ENCODE measurements around the gene ALK. TPM values are rescaled to one million over a fixed set of nuclear protein-coding genes. Genes with fewer than 3 reads are reported as not detected.

Gene ALK
- polyA plus RNA-seq, 3 donors = not detected

DNA sequence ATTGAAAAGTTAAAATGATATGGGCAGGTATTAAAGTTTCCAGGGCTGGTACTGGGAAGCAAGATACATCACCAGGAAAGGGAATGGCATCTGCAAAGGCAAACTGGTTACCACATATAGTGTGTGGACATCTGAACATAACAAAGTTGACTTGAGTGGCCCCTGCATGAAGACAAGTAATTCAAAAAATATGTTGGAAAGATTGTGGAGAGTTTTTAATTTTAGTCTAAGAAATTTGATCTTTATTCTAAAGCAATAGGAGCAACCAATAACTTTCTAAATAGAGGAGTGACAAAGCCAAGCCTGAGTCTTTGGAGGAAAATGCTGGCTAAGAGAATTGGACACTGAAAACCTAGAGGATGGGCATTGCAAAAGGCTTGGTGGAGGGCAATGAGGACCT, 278.2 kb downstream of the ALK start:
- Mint-ChIP-seq H3K4me3 (no peak overlapping the region), H3K27ac (no peak overlapping the region), H3K4me1 (no peaks in the 10 kb centered on the region), H3K9me3 (peaks cover 0 to 6% (median 2%) of the 10 kb centered on the region in 7 donors), H3K27me3 (ENCODE audit: low read depth in 3 of 3) (peaks cover 0 to 3% (median 1%) of the 10 kb centered on the region in 3 donors), H3K36me3 (no peaks in the 10 kb centered on the region)
- H3K4me2 ChIP-seq (replicated peaks; ENCODE audit: extremely low read depth, low read length, poor library complexity, severe bottlenecking) = no peak overlapping the region
- TF ChIP-seq, protein P1, sequence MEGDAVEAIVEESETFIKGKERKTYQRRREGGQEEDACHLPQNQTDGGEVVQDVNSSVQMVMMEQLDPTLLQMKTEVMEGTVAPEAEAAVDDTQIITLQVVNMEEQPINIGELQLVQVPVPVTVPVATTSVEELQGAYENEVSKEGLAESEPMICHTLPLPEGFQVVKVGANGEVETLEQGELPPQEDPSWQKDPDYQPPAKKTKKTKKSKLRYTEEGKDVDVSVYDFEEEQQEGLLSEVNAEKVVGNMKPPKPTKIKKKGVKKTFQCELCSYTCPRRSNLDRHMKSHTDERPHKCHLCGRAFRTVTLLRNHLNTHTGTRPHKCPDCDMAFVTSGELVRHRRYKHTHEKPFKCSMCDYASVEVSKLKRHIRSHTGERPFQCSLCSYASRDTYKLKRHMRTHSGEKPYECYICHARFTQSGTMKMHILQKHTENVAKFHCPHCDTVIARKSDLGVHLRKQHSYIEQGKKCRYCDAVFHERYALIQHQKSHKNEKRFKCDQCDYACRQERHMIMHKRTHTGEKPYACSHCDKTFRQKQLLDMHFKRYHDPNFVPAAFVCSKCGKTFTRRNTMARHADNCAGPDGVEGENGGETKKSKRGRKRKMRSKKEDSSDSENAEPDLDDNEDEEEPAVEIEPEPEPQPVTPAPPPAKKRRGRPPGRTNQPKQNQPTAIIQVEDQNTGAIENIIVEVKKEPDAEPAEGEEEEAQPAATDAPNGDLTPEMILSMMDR (IDR thresholded peaks at IDR 0.05) = no peak
- DNase-seq = no peak
- no peaks in the 10 kb centered on the region for H3K27me3 ChIP-seq (ENCODE audit: control insufficient read depth in 2 of 2, insufficient read depth in 2 of 2, low read length in 2 of 2)
- H3K27ac ChIP-seq (ENCODE audit: low read depth in 1 of 2, low read length in 2 of 2) = no peak overlapping the region
- H3K79me2 ChIP-seq (ENCODE audit: insufficient read depth, low read length) = no peaks in the 10 kb centered on the region
- no peak overlapping the region for H2AFZ ChIP-seq (ENCODE audit: insufficient read depth, low read depth, low read length, poor library complexity, severe bottlenecking)
- no peaks in the 10 kb centered on the region for H4K20me1 ChIP-seq (ENCODE audit: insufficient read depth, low read length)
- H3K4me1 ChIP-seq (ENCODE audit: control insufficient read depth in 1 of 2, insufficient read depth in 2 of 2, low read length in 2 of 2) = no peaks in the 10 kb centered on the region
- intact Hi-C loops (cut with micrococcal nuclease) = no loop called here
- no peaks in the 10 kb centered on the region for H3K9me3 ChIP-seq (replicated peaks in 1 of 2; ENCODE audit: control insufficient read depth in 1 of 2, insufficient read depth in 1 of 2, low read length in 2 of 2)
- H3K4me3 ChIP-seq (replicated peaks in 1 of 3; ENCODE audit: low read depth in 2 of 3, low read length in 3 of 3) = no peak overlapping the region
- H3K9ac ChIP-seq (ENCODE audit: insufficient read depth, low read length, poor library complexity, severe bottlenecking) = no peak overlapping the region
- no peaks in the 10 kb centered on the region for H3K36me3 ChIP-seq (replicated peaks in 1 of 2; ENCODE audit: control insufficient read depth in 1 of 2, insufficient read depth in 2 of 2, low read length in 2 of 2)

DNA sequence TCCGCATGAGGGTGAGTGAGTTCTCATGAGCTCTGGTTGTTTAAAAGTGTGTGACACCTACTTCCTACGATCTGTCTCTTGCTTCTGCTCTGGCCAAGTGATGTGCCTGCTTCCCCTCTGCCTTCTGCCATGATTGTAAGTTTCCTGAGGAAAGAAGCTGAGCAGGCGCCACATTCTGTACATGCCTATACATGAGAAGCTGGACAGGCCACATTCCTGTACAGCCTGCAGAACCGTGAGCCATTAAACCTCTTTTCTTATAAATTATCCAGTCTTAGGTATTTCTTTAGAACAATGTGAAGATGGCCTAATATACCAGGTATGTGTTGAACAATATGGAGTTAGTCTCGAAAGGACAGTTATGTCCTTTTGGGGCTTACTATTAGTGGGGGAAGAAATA, 281.0 kb downstream of the ALK start:
- Mint-ChIP-seq H3K36me3 (no peaks in the 10 kb centered on the region), H3K27ac (no peak overlapping the region), H3K27me3 (ENCODE audit: low read depth in 3 of 3) (peaks cover 0 to 3% (median 1%) of the 10 kb centered on the region in 3 donors), H3K4me3 (no peak overlapping the region), H3K4me1 (no peaks in the 10 kb centered on the region), H3K9me3 (peaks cover 0 to 3% (median 0%) of the 10 kb centered on the region in 7 donors)
- Histone ChIP-seq H3K9ac (ENCODE audit: insufficient read depth, low read length, poor library complexity, severe bottlenecking) (no peak overlapping the region), H3K36me3 (replicated peaks in 1 of 2; ENCODE audit: control insufficient read depth in 1 of 2, insufficient read depth in 2 of 2, low read length in 2 of 2) (no peaks in the 10 kb centered on the region), H3K4me2 (replicated peaks; ENCODE audit: extremely low read depth, low read length, poor library complexity, severe bottlenecking) (no peak overlapping the region), H3K79me2 (ENCODE audit: insufficient read depth, low read length) (no peaks in the 10 kb centered on the region), H3K27me3 (ENCODE audit: control insufficient read depth in 2 of 2, insufficient read depth in 2 of 2, low read length in 2 of 2) (no peaks in the 10 kb centered on the region), H4K20me1 (ENCODE audit: insufficient read depth, low read length) (no peaks in the 10 kb centered on the region), H3K4me3 (replicated peaks in 1 of 3; ENCODE audit: low read depth in 2 of 3, low read length in 3 of 3) (no peak overlapping the region), H3K9me3 (replicated peaks in 1 of 2; ENCODE audit: control insufficient read depth in 1 of 2, insufficient read depth in 1 of 2, low read length in 2 of 2) (no peaks in the 10 kb centered on the region), H2AFZ (ENCODE audit: insufficient read depth, low read depth, low read length, poor library complexity, severe bottlenecking) (no peak overlapping the region), H3K27ac (ENCODE audit: low read depth in 1 of 2, low read length in 2 of 2) (no peak overlapping the region), H3K4me1 (ENCODE audit: control insufficient read depth in 1 of 2, insufficient read depth in 2 of 2, low read length in 2 of 2) (no peaks in the 10 kb centered on the region)
- no peak for DNase-seq
- TF ChIP-seq, protein P1 (IDR thresholded peaks at IDR 0.05) = no peak
- 75% methylated on average over 4 of the region's 5 CpGs for WGBS (ENCODE audit: insufficient coverage)
- intact Hi-C loops (cut with micrococcal nuclease) = no loop called here

Data from CD14-positive monocyte (primary cell).